ENCODE data around the gene CNTNAP2. TPM values are rescaled to one million over a fixed set of nuclear protein-coding genes. Genes with fewer than 3 reads are reported as not detected.

Gene CNTNAP2
- total RNA-seq, 1 donor from 2014 or later = not detected

DNA sequence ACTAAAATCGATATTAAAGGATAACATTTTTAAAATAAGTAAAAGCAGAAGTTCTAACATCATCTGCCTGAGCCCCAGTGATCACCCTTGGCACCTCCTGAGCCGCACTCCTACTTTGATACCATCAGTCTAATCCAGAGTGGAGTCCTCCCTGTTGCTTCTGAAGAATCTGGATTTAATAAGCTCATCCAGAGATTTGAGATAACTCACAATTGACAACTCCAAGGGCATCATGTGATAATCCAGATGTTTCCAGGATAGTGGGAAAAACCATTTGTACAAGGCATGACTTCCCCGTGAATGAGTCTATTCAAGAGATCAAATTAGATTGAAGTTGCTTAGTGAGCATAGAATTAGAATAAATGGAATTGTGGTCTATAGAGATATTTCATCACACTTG lies 1998.2 kb downstream of the CNTNAP2 start:
- Mint-ChIP-seq H3K4me3 (no peak overlapping the region), H3K27ac (no peak overlapping the region), H3K36me3 (ENCODE audit: low read depth) (no peaks in the 10 kb centered on the region), H3K9me3 (no peaks in the 10 kb centered on the region), H3K27me3 (ENCODE audit: insufficient read depth) (no peaks in the 10 kb centered on the region), H3K4me1 (ENCODE audit: low read depth) (no peaks in the 10 kb centered on the region)
- intact Hi-C loops (cut with micrococcal nuclease) = no loop called here
- DNase-seq (ENCODE audit: low spot score) = no peak

DNA sequence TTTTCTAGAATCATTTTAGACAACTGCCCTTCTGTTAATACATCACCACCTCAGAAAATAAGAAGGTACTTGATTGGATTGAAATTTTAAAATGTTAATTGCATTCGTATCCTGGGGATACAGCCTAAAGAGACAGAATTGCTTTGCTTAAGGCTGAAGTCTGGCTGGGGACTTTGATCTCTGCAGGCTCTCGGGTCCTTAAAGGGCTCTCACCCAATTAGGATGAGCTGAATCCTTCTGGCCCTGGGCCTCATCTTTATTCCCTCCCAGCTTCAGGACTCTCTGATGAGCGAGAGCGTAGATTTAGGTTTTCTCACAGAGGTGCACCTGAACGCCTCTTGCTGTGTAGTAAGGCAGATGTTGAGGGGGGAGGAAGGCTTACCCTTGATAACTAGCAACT lies 1998.7 kb downstream of the CNTNAP2 start:
- H3K9me3 Mint-ChIP-seq = no peaks in the 10 kb centered on the region
- no peaks in the 10 kb centered on the region for H3K36me3 Mint-ChIP-seq (ENCODE audit: low read depth)
- no peak overlapping the region for H3K27ac Mint-ChIP-seq
- no peaks in the 10 kb centered on the region for H3K27me3 Mint-ChIP-seq (ENCODE audit: insufficient read depth)
- intact Hi-C loops (cut with micrococcal nuclease) = no loop called here
- no peak for DNase-seq (ENCODE audit: low spot score)
- no peak overlapping the region for H3K4me3 Mint-ChIP-seq
- no peaks in the 10 kb centered on the region for H3K4me1 Mint-ChIP-seq (ENCODE audit: low read depth)

DNA sequence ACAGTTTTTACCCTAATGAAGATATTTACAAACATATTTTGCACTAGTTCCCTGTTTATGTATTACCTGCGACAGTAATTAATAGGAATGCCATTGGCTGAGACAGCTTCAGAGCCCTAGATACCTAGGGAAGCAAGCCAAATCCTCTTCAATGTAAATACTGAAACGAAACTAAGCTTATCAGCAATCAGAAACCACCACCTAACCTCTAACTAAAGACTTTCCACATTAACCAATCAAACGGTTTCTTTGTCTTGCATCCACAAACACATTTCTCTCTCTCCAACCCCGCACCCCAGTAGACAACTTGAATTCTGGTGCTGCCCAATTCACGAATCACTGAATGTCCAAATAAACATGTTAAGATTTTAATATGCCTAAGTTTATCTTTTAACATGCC lies 1999.6 kb downstream of the CNTNAP2 start:
- DNase-seq (ENCODE audit: low spot score) = no peak
- no peak overlapping the region for H3K27ac Mint-ChIP-seq
- no peaks in the 10 kb centered on the region for H3K36me3 Mint-ChIP-seq (ENCODE audit: low read depth)
- H3K4me3 Mint-ChIP-seq = no peak overlapping the region
- no peaks in the 10 kb centered on the region for H3K27me3 Mint-ChIP-seq (ENCODE audit: insufficient read depth)
- H3K4me1 Mint-ChIP-seq (ENCODE audit: low read depth) = no peaks in the 10 kb centered on the region
- H3K9me3 Mint-ChIP-seq = no peaks in the 10 kb centered on the region
- intact Hi-C loops (cut with micrococcal nuclease) = no loop called here

DNA sequence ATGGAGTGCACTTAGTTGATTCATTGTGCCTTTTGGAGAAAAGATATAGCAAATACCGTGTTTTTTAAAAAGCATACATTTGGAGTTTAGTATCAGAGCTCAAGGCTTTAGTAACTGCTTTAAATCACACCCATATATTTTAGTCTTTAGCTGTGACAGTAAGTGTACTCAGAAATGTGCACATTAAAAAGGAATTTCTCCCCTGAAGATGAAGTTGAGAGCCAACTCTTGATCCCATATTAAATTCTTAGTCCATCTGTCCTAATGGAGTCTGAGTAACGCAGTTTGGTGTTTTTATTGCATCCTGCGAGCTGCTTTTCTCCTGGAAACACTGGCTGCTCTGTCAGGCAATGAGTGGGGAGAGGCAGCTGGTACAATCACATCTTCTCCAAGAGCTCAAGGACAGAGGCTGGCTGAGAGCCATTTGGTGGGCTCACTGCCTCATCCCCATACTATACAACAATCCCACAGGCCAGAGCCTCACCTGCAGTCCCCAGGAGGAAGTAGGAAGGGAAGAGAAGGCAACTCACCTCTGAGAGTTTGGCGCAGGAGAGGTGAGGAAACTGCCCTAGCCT lies 2000.3 kb downstream of the CNTNAP2 start:
- H3K36me3 Mint-ChIP-seq (ENCODE audit: low read depth) = no peaks in the 10 kb centered on the region
- H3K27ac Mint-ChIP-seq = no peak overlapping the region
- no peak overlapping the region for H3K4me3 Mint-ChIP-seq
- no peak for DNase-seq (ENCODE audit: low spot score)
- H3K4me1 Mint-ChIP-seq (ENCODE audit: low read depth) = no peaks in the 10 kb centered on the region
- no peaks in the 10 kb centered on the region for H3K27me3 Mint-ChIP-seq (ENCODE audit: insufficient read depth)
- H3K9me3 Mint-ChIP-seq = no peaks in the 10 kb centered on the region
- intact Hi-C loops (cut with micrococcal nuclease) = no loop called here

DNA sequence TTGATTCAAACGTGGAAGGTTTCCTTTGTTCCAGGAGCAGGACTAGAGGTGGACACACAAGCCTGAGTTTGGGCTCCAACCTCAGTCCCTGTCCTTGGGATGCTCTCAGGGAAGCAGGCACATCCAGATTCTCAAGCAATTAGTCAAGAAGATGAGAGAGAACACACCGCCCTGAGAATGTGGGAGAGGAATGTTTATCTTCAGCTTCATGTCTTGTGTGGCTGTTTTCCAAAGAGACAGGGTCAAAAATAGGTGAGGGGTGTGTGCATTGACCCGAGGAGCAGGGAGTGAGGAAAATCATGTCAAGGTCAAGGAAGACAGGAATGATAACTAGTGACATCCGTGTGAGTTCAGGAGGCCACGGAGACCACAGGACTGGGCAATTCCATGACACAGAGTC lies 2001.8 kb downstream of the CNTNAP2 start:
- no peak overlapping the region for H3K4me3 Mint-ChIP-seq
- no peaks in the 10 kb centered on the region for H3K9me3 Mint-ChIP-seq
- DNase-seq (ENCODE audit: low spot score) = no peak
- no peaks in the 10 kb centered on the region for H3K4me1 Mint-ChIP-seq (ENCODE audit: low read depth)
- no peaks in the 10 kb centered on the region for H3K27me3 Mint-ChIP-seq (ENCODE audit: insufficient read depth)
- H3K27ac Mint-ChIP-seq = no peak overlapping the region
- H3K36me3 Mint-ChIP-seq (ENCODE audit: low read depth) = no peaks in the 10 kb centered on the region
- intact Hi-C loops (cut with micrococcal nuclease) = no loop called here

DNA sequence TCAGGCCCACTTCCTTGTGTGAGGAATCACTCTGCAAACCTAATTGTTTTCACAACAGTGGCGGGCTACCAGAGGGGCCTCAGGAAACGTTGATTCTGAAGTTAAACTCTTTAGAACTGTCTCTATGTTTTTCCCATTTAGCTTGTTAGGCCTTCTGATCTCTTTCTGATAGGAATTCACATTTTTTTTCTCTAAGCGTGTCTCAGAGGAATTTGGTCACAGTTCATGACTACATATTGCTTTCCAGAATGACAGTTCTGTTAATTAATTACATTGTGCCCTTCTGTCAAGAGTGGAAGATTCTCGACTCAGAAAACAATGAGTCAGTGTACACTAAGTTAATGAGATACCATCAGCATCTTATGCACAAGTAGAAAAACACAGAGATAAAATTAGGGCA lies 2004.8 kb downstream of the CNTNAP2 start:
- peaks cover 2% of the 10 kb centered on the region for H3K27me3 Mint-ChIP-seq (ENCODE audit: insufficient read depth)
- intact Hi-C loops (cut with micrococcal nuclease) = no loop called here
- no peaks in the 10 kb centered on the region for H3K9me3 Mint-ChIP-seq
- H3K27ac Mint-ChIP-seq = no peak overlapping the region
- H3K36me3 Mint-ChIP-seq (ENCODE audit: low read depth) = no peaks in the 10 kb centered on the region
- no peak for DNase-seq (ENCODE audit: low spot score)
- no peak overlapping the region for H3K4me3 Mint-ChIP-seq
- no peaks in the 10 kb centered on the region for H3K4me1 Mint-ChIP-seq (ENCODE audit: low read depth)

DNA sequence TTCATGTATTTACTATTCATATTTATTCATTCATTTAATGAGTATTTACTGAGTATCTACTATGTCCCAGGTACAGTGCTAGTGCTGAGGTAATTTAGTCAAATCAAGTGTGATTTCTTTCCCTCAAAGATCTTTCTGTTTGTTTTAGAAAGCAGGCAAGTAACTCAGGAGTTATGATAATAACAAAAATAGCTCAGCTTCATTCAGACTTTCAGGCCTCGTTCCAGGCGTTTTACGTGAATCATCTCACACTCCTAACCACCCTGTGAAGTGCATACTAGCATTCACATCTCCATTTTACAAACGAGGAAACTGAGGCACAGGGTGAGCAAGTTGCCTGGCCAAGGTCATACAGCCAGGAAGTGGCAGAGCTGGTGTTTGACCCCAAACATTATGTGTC lies 2005.2 kb downstream of the CNTNAP2 start:
- Mint-ChIP-seq H3K36me3 (ENCODE audit: low read depth) (no peaks in the 10 kb centered on the region), H3K9me3 (no peaks in the 10 kb centered on the region), H3K27ac (no peak overlapping the region), H3K4me3 (no peak overlapping the region), H3K27me3 (ENCODE audit: insufficient read depth) (peaks cover 2% of the 10 kb centered on the region), H3K4me1 (ENCODE audit: low read depth) (no peaks in the 10 kb centered on the region)
- DNase-seq (ENCODE audit: low spot score) = no peak
- intact Hi-C loops (cut with micrococcal nuclease) = no loop called here

DNA sequence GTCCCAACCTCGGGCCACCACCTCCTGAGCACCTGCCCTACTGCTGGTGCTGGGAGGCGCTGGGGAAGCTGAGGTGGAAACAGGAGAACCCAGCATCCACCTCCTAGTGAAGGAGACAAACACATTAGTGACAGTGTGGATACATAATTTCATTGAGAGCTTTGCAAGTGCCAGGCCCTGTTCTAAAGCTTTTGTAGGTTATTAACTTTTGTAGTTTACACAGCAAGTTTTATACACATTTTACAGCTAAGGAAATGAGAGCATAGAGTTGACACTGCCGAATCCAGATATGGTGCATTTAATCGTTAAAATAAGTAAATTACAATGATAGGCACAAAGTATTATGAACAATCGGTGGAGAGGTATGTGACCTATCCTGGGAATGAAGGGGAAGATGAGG lies 2007.9 kb downstream of the CNTNAP2 start:
- H3K36me3 Mint-ChIP-seq (ENCODE audit: low read depth) = no peaks in the 10 kb centered on the region
- intact Hi-C loops (cut with micrococcal nuclease) = no loop called here
- no peak overlapping the region for H3K27ac Mint-ChIP-seq
- no peaks in the 10 kb centered on the region for H3K9me3 Mint-ChIP-seq
- no peak for DNase-seq (ENCODE audit: low spot score)
- H3K27me3 Mint-ChIP-seq (ENCODE audit: insufficient read depth) = peaks cover 2% of the 10 kb centered on the region
- no peak overlapping the region for H3K4me3 Mint-ChIP-seq
- H3K4me1 Mint-ChIP-seq (ENCODE audit: low read depth) = no peaks in the 10 kb centered on the region

DNA sequence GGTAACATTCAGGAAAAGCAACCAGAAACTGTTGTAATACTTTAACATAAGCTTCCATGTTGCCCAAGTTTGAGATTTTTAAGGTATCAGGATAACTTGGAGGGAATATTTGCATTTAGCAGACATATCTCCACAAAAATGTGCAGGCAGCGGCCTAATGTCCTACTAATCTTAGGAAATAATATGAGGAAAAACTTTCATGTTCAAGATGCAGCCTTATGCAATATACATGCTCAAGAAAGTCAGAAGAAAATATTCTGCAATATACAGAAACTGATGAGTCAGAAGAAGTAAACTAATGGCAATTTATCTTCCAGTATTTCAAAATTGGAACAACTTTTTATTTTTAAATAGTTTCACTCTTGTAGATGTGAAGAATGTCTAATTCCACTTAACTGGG lies 2010.8 kb downstream of the CNTNAP2 start:
- intact Hi-C loops (cut with micrococcal nuclease) = no loop called here

DNA sequence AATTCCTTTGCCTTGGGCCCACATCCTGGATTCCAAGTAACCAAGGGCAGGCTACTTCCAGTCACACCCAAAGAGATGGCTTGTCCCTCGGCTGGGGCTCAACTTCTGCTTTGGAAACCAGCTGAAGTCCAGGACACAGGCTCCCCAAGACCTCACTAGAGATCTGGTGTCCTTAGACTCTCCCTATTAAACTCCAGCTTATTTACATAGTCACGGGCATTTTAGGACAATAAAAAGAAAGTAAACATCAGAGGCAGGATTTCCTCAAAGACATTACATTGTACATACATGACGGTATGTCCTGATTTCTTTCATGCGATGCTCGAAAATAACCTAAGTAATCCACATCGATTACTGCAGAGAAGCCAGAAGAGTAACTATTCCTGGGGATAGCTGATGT lies 2012.4 kb downstream of the CNTNAP2 start:
- no peak for DNase-seq (ENCODE audit: low spot score)
- Mint-ChIP-seq H3K27ac (no peak overlapping the region), H3K4me3 (no peak overlapping the region), H3K9me3 (no peaks in the 10 kb centered on the region), H3K36me3 (ENCODE audit: low read depth) (no peaks in the 10 kb centered on the region), H3K27me3 (ENCODE audit: insufficient read depth) (peaks cover 1% of the 10 kb centered on the region), H3K4me1 (ENCODE audit: low read depth) (no peaks in the 10 kb centered on the region)
- intact Hi-C loops (cut with micrococcal nuclease) = no loop called here

More for the DNA sequence above, 2010.8 kb downstream of the CNTNAP2 start:
- Mint-ChIP-seq H3K4me1 (ENCODE audit: low read depth) (no peaks in the 10 kb centered on the region), H3K4me3 (no peak overlapping the region), H3K27me3 (ENCODE audit: insufficient read depth) (peaks cover 3% of the 10 kb centered on the region), H3K36me3 (ENCODE audit: low read depth) (no peaks in the 10 kb centered on the region), H3K27ac (no peak overlapping the region), H3K9me3 (no peaks in the 10 kb centered on the region)
- DNase-seq (ENCODE audit: low spot score) = no peak

DNA sequence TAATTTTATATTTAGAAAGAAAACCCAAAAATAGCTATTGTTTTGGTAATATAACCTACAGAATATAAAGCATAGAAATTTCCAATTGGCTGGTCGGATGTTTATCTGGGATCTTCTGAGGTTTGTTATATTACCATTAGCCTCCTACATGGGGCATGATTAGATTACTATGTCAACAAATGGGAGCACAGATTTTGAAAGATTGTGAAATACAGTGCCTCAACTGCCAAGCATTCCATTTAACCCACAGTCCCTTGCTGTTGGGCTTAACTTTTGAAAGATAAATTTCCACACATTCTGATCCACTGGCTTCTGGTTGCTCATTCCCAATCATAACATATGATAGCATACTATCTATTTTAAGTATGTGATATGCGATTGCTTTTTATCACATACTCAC lies 2018.5 kb downstream of the CNTNAP2 start:
- no peak overlapping the region for H3K4me3 Mint-ChIP-seq
- no peaks in the 10 kb centered on the region for H3K4me1 Mint-ChIP-seq (ENCODE audit: low read depth)
- peaks cover 1% of the 10 kb centered on the region for H3K27me3 Mint-ChIP-seq (ENCODE audit: insufficient read depth)
- intact Hi-C loops (cut with micrococcal nuclease) = no loop called here
- no peaks in the 10 kb centered on the region for H3K36me3 Mint-ChIP-seq (ENCODE audit: low read depth)
- no peaks in the 10 kb centered on the region for H3K9me3 Mint-ChIP-seq
- DNase-seq (ENCODE audit: low spot score) = no peak
- no peak overlapping the region for H3K27ac Mint-ChIP-seq

DNA sequence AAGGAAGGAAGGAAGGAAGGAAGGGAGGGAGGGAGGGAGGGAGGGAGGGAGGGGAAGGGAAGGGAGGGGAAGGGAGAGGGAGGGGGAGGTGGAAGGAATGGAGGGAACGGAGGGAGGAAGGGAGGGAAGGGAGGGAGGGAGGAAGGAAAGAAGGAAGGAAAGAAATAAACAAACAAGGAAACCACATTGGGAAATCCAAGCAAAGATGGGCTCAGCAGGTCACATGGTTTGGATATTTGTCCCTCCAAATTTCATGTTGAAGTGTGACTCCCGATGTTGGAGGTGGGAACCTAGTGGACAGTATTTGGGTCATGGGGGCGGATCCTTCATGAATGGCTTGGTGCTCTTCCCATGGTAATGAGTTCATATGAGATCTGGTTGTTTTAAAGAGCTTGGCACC lies 2019.4 kb downstream of the CNTNAP2 start:
- Mint-ChIP-seq H3K36me3 (ENCODE audit: low read depth) (no peaks in the 10 kb centered on the region), H3K4me1 (ENCODE audit: low read depth) (no peaks in the 10 kb centered on the region), H3K4me3 (no peak overlapping the region), H3K27ac (no peak overlapping the region), H3K9me3 (no peaks in the 10 kb centered on the region), H3K27me3 (ENCODE audit: insufficient read depth) (peaks cover 1% of the 10 kb centered on the region)
- intact Hi-C loops (cut with micrococcal nuclease) = no loop called here
- DNase-seq (ENCODE audit: low spot score) = no peak

DNA sequence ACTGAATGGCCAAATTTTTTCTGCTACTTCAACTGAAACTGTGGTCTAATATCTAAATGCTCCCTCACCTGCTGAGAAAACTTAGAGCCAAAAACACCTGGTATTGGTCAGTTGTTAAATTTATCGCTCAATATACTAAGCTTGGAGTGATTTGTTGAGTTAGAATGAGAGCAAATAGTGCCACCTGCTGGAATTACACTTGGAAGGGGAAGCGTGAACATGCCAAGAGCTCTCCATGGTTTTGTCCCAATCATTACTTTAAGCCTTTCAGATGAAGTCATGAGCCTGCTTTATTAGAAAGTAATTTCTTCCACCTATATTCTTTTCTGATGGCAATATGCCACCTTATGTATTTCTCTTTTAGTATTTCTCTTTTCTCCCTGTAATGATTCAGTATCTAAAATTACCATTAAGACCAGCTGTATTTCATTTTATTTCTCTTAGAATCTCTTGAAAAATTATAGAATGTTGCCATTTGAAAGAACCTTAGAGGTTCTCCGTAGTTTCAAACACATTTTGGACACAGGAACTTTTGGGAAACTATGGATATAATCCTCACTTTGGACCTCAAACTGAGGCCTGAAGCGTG lies 2026.2 kb downstream of the CNTNAP2 start:
- Mint-ChIP-seq H3K4me1 (ENCODE audit: low read depth) (no peaks in the 10 kb centered on the region), H3K4me3 (no peak overlapping the region), H3K36me3 (ENCODE audit: low read depth) (no peaks in the 10 kb centered on the region), H3K27me3 (ENCODE audit: insufficient read depth) (no peaks in the 10 kb centered on the region), H3K27ac (no peak overlapping the region), H3K9me3 (no peaks in the 10 kb centered on the region)
- intact Hi-C loops (cut with micrococcal nuclease) = loop anchor here (2.0 kb wide), 1 partner anchor 898 kb away; no protein-coding TSS in a partner anchor
- DNase-seq (ENCODE audit: low spot score) = no peak

DNA sequence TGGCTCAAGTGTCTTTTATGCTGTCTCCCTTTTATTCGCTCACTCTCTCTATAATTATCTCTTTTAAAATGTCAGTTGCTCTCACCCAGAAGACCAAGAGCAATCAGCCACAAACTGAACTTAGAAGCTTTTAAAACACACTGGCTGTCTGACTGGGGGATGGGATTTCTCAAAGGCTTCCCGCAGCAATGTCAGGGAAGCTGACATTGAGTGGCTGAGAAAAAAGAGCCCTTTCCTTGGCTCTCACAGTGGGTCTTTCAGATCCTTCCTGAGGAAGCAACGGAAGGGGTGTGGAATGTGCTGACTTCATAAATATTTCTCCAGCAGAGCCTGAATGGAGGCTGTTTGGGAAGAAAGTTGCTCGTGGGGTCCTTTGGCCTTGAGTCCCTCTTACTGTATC lies 2028.2 kb downstream of the CNTNAP2 start:
- intact Hi-C loops (cut with micrococcal nuclease) = no loop called here
- H3K4me3 Mint-ChIP-seq = no peak overlapping the region
- DNase-seq (ENCODE audit: low spot score) = no peak
- no peaks in the 10 kb centered on the region for H3K36me3 Mint-ChIP-seq (ENCODE audit: low read depth)
- no peaks in the 10 kb centered on the region for H3K9me3 Mint-ChIP-seq
- H3K27me3 Mint-ChIP-seq (ENCODE audit: insufficient read depth) = peaks cover 2% of the 10 kb centered on the region
- no peaks in the 10 kb centered on the region for H3K4me1 Mint-ChIP-seq (ENCODE audit: low read depth)
- H3K27ac Mint-ChIP-seq = no peak overlapping the region
